Endothelial cell of hepatic sinusoid (primary cell): ENCODE data around the gene TRIM34.
"Not testable (repeated sequence)": the region's sequence is repeated elsewhere in the genome, so short reads cannot be mapped to it uniquely, and the experiment has no call there.

Source experiments
- in situ Hi-C: cut with HindIII; loops from 2 replicates; pipeline ENCODE4 v1.10.0; 2017; ENCODE audit warnings: low sequenced_read_pairs

Gene TRIM34

GRCh38 chr11:5620651-5621521 lies 3.9 kb upstream of the TRIM34 start:
- in situ Hi-C loops = no loop called here

GRCh38 chr11:5621580-5621979 lies 3.2 kb upstream of the TRIM34 start:
- in situ Hi-C loops = no loop called here

GRCh38 chr11:5622802-5623201 lies 2.0 kb upstream of the TRIM34 start:
- in situ Hi-C loops = no loop called here

DNA sequence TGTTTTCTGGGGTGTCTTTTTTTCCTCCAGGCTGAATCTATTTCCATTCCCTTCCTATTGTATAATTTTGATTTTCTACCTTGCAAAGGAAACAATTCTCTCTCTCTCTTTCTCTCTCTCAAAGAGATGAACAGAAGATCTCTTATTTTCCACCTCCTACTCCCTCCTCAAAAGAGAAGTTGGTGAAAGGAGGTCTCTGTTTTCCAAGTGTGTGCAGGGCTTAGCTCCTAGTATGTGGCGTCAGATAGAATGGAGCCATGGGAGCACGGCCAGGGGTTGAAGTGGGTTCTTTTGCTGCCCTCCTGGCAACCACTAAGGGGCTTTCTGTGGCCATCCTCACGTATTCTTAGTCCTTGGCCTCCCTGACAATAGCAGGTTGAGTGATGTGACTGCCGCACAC lies 480 bp downstream of the TRIM34 start:
- in situ Hi-C loops = no loop called here

- in situ Hi-C loops = no loop called here
Observed at GRCh38 chr11:5626196-5626595, 1.4 kb downstream of the TRIM34 start.

- in situ Hi-C loops = no loop called here
Observed at GRCh38 chr11:5631417-5631816, 6.6 kb downstream of the TRIM34 start.

DNA sequence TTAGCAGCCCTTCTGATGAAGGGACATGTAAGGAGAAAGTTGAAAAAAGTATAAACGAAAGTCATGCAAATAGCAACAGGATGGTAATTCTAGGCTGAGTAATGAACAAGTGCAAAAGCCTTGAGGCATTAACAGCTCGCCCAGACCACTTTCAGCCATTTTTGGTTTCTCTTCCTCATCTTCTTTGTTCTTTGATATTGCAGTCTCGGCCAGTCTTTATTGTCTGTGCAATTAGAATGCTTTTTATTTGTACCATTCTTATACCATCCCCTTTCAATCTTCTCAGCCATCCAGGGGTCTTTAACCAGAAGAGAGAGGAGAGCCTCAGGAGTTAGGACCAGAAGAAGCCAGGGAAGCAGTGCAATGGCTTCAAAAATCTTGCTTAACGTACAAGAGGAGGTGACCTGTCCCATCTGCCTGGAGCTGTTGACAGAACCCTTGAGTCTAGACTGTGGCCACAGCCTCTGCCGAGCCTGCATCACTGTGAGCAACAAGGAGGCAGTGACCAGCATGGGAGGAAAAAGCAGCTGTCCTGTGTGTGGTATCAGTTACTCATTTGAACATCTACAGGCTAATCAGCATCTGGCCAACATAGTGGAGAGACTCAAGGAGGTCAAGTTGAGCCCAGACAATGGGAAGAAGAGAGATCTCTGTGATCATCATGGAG lies 7.3 kb downstream of the TRIM34 start:
- in situ Hi-C loops = no loop called here

GRCh38 chr11:5639953-5640352 lies 15.2 kb downstream of the TRIM34 start:
- in situ Hi-C loops = no loop called here

- in situ Hi-C loops = no loop called here
Observed at GRCh38 chr11:5643585-5643984, 18.8 kb downstream of the TRIM34 start.

DNA sequence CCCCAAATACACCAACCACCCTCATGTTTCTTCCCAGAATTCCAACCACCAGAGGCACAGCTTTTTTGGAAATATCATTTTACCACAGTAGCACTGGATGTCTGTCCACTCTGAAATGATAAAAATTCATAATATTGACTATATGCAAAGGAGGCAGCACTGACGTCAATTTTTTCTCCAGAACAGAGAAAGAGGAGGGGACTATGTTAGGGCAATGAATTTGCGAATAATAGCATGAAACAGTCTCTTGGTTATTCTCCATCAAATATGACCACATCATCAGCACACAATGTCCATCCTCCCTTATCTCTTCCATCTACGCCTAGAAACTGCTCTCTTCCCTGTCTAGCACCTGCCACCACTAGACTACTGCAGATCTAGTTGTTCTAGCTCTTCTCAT lies 21.3 kb downstream of the TRIM34 start:
- in situ Hi-C loops = no loop called here

- in situ Hi-C loops = no loop called here
Observed at GRCh38 chr11:5655474-5655873, 30.7 kb downstream of the TRIM34 start.

- in situ Hi-C loops = not testable (repeated sequence)
Observed at GRCh38 chr11:5656956-5657355, 32.2 kb downstream of the TRIM34 start.

GRCh38 chr11:5658318-5658717 lies 33.5 kb downstream of the TRIM34 start:
- in situ Hi-C loops = no loop called here

DNA sequence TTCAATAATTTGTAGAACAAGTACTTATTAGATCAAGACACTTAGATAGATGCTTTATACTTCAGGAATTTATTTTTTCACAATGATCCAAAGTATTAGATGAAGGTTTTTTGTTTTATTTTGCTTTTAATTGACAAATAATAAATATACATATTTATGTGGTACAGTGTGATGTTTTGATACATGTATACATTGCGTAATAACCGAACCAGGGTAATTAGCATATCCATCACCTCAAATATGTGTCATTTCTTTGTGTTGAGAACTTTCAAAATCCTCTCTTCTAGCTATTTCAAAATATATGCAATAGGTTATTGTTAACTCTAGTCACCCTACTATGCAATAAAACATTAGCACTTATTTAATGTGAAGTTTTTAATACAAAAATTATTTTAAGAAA lies 38.7 kb downstream of the TRIM34 start:
- in situ Hi-C loops = no loop called here

GRCh38 chr11:5665051-5665570 lies 40.3 kb downstream of the TRIM34 start:
- in situ Hi-C loops = no loop called here

GRCh38 chr11:5665746-5666401 lies 41.1 kb downstream of the TRIM34 start:
- in situ Hi-C loops = no loop called here

DNA sequence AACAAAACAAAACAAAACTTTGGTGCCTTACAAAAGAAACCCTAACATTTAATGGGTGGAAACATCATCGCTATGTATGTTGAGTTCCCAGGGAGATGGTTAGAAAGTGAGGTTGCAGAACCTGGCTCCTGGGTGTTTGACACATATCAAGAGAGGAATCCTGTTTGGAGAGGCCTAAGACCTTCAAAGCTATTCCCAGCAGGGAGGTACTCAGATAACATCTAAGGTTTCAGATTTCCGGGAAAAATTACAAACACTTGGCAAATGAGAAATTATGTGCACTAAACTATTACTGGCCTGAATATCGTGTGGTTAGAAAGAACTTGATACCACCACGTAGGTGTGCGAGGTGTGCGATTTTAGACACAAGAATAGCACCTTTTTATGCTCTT lies 41.6 kb downstream of the TRIM34 start:
- in situ Hi-C loops = no loop called here

DNA sequence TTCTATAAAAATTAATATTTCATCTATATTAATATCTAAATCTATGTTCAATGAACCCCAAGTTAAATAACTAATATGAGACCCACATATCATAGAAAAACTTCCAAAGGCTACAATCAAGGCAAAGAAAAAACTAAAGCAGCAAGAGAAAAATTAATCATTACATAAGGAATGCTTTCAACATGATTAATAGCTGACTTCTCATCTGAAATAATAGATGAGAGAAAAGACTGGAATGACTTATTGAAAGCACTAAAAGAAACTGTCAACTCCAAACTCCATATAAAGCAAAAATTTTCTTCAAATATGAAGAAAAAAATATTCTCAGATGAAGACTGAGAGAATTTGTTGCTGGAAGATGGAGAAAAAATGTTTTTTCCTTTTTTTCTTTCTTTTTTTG lies 47.0 kb downstream of the TRIM34 start:
- in situ Hi-C loops = no loop called here

- in situ Hi-C loops = no loop called here
Observed at GRCh38 chr11:5674391-5674790, 49.6 kb downstream of the TRIM34 start.

- in situ Hi-C loops = no loop called here
Observed at GRCh38 chr11:5679811-5680210, 55.0 kb downstream of the TRIM34 start.

GRCh38 chr11:5682890-5683441 lies 58.2 kb downstream of the TRIM34 start:
- in situ Hi-C loops = not testable (repeated sequence)
